HEK293 (cell line): ENCODE results near the gene IL23R.

Source experiments
- CTCF ChIA-PET: fragments of 350-600 bp; formaldehyde crosslinking; extraction: SDS; loops from one replicate; lab custom pipeline; 2021; ENCODE audit warnings: antibody characterized with exemption; lab: Yijun Ruan, JAX
- POLR2A ChIA-PET: fragments of 300-600 bp; formaldehyde crosslinking; extraction: SDS; loops from one replicate; lab custom pipeline; 2020; ENCODE audit warnings: antibody characterized with exemption, inconsistent platforms; lab: Yijun Ruan, JAX
- H3K27ac ChIP-seq: fragments of 200-500 bp; sonication (Bioruptor generic); 2 replicates; pipeline ENCODE4 v1.5.1; 2014; ENCODE audit warnings: low read depth, low read length, control low read depth, inconsistent platforms; ENCODE audit errors: extremely low read depth
- H3K36me3 ChIP-seq, 2 experiments: fragments of 200-500 bp in 1 of 2; sonication (Bioruptor generic) in 1 of 2; 1 replicate in 1 of 2; 2 replicates in 1 of 2; pipeline ENCODE4 v1.5.1; 2014 to 2017; ENCODE audit warnings: inconsistent platforms in 2 of 2, low read length in 2 of 2; ENCODE audit not compliant: control insufficient read depth in 2 of 2, insufficient read depth in 1 of 2
- H3K4me1 ChIP-seq: fragments of 200-500 bp; sonication (Bioruptor generic); 2 replicates; pipeline ENCODE4 v1.5.1; 2014; ENCODE audit warnings: mild to moderate bottlenecking, low read length, inconsistent platforms; ENCODE audit not compliant: control insufficient read depth, insufficient read depth
- H3K4me3 ChIP-seq: 2 replicates; pipeline ENCODE4 v1.5.1; 2011; ENCODE audit warnings: low read depth, mild to moderate bottlenecking, control low read depth, low read length, moderate library complexity
- H3K9me3 ChIP-seq: fragments of 200-500 bp; sonication (Bioruptor generic); 2 replicates; pipeline ENCODE4 v1.5.1; 2014; ENCODE audit warnings: low read depth, low read length, inconsistent platforms; ENCODE audit not compliant: control insufficient read depth, insufficient read depth
- GFI1B ChIP-seq: fragments of 450-650 bp; formaldehyde crosslinking; IDR thresholded peaks from 2 replicates; pipeline ENCODE4 v1.5.1; 2016; ENCODE audit warnings: missing biosample characterization, missing genetic modification characterization
- ZBTB7A ChIP-seq: fragments of 450-650 bp; formaldehyde crosslinking; IDR thresholded peaks from 2 replicates; pipeline ENCODE4 v1.5.1; 2016; ENCODE audit warnings: low read depth, missing biosample characterization, missing genetic modification characterization
- ZNF132 ChIP-seq: fragments of 450-650 bp; formaldehyde crosslinking; IDR thresholded peaks from 2 replicates; pipeline ENCODE4 v1.5.1; 2017; ENCODE audit warnings: missing biosample characterization, missing genetic modification characterization, borderline replicate concordance
- ZNF223 ChIP-seq: fragments of 450-650 bp; formaldehyde crosslinking; IDR thresholded peaks from 2 replicates; pipeline ENCODE4 v1.5.1; 2016; ENCODE audit warnings: missing biosample characterization, missing genetic modification characterization
- ZNF266 ChIP-seq: fragments of 450-650 bp; formaldehyde crosslinking; IDR thresholded peaks from 2 replicates; pipeline ENCODE4 v1.5.1; 2016; ENCODE audit warnings: missing biosample characterization, missing genetic modification characterization, low read depth
- ZNF274 ChIP-seq, 2 experiments: fragments of 200-500 bp in 1 of 2; fragments of 450-650 bp in 1 of 2; sonication (Bioruptor generic) in 1 of 2; formaldehyde crosslinking in 1 of 2; IDR thresholded peaks; 2 replicates each; pipeline versions ENCODE4 v1.5.1 to v1.6.1; 2014 to 2016; ENCODE audit warnings: borderline replicate concordance in 1 of 2, inconsistent platforms in 1 of 2, low read length in 1 of 2, missing biosample characterization in 1 of 2, missing genetic modification characterization in 1 of 2
- ZNF302 ChIP-seq: fragments of 450-650 bp; formaldehyde crosslinking; IDR thresholded peaks from 2 replicates; pipeline ENCODE4 v1.5.1; 2016; ENCODE audit warnings: missing biosample characterization, missing genetic modification characterization, low read depth
- ZNF433 ChIP-seq: fragments of 450-650 bp; formaldehyde crosslinking; IDR thresholded peaks from 2 replicates; pipeline ENCODE4 v1.5.1; 2016; ENCODE audit warnings: missing biosample characterization, missing genetic modification characterization, low read depth
- ZNF518A ChIP-seq: fragments of 450-650 bp; formaldehyde crosslinking; conservative IDR thresholded peaks from 2 replicates; pipeline ENCODE4 v1.5.1; 2016; ENCODE audit warnings: low read depth, missing biosample characterization, missing genetic modification characterization
- ZNF596 ChIP-seq: fragments of 450-650 bp; IDR thresholded peaks from 2 replicates; pipeline ENCODE4 v1.5.0; 2018; ENCODE audit warnings: missing biosample characterization, mild to moderate bottlenecking, missing genetic modification characterization, moderate library complexity
- ZNF645 ChIP-seq: fragments of 450-650 bp; formaldehyde crosslinking; IDR thresholded peaks from 2 replicates; pipeline ENCODE4; 2016; ENCODE audit warnings: missing biosample characterization, missing genetic modification characterization
- ZNF660 ChIP-seq: fragments of 450-650 bp; IDR thresholded peaks from 2 replicates; pipeline ENCODE4 v1.5.1; 2018; ENCODE audit warnings: missing biosample characterization, mild to moderate bottlenecking, missing genetic modification characterization
- ZNF791 ChIP-seq: fragments of 450-650 bp; formaldehyde crosslinking; IDR thresholded peaks from 2 replicates; pipeline ENCODE4 v1.5.1; 2016; ENCODE audit warnings: missing biosample characterization, missing genetic modification characterization
- ZNF830 ChIP-seq: fragments of 450-650 bp; IDR thresholded peaks from 2 replicates; pipeline ENCODE4 v1.5.0; 2018; ENCODE audit warnings: missing biosample characterization, missing genetic modification characterization, low read depth, mild to moderate bottlenecking, moderate library complexity
- ZNF837 ChIP-seq: fragments of 450-650 bp; formaldehyde crosslinking; IDR thresholded peaks from 2 replicates; pipeline ENCODE4 v1.5.1; 2016; ENCODE audit warnings: missing biosample characterization, missing genetic modification characterization
- ZSCAN16 ChIP-seq: fragments of 450-650 bp; formaldehyde crosslinking; IDR thresholded peaks from 2 replicates; pipeline ENCODE4 v1.5.1; 2016; ENCODE audit warnings: missing biosample characterization, missing genetic modification characterization
- ZSCAN23 ChIP-seq: fragments of 450-650 bp; formaldehyde crosslinking; IDR thresholded peaks from 2 replicates; pipeline ENCODE4 v1.5.1; 2016; ENCODE audit warnings: missing biosample characterization, missing genetic modification characterization

The IL23R gene

GRCh38 chr1:67308136-67308535 is 141.9 kb downstream of the IL23R start:
- Histone ChIP-seq H3K27ac (no peak overlapping the region), H3K4me3 (no peak overlapping the region), H3K36me3 (no peaks in the 10 kb centered on the region), H3K4me1 (no peaks in the 10 kb centered on the region), H3K9me3 (no peaks in the 10 kb centered on the region)
- ChIA-PET CTCF (interaction anchor here (0.6 kb wide), 1 partner anchor 538 kb away, joined by 4 read pairs; no protein-coding TSS in a partner anchor), POLR2A (no interaction called here)
- TF ChIP-seq ZSCAN16 (tag by site-specific recombination) (no peak), ZNF645 (no peak), ZSCAN23 (tag by site-specific recombination) (no peak), GFI1B (tag by site-specific recombination) (no peak), ZNF837 (no peak), ZNF830 (tag by site-specific recombination) (no peak), ZNF302 (no peak), ZNF791 (tag by site-specific recombination) (no peak), ZNF433 (tag by site-specific recombination) (no peak), ZNF660 (tag by site-specific recombination) (no peak), ZNF266 (tag by site-specific recombination) (no peak), ZBTB7A (tag by site-specific recombination) (no peak), ZNF274 (IDR thresholded peaks at IDR 0.05; ENCODE audit: low read length) (no peak), ZNF274 (tag by site-specific recombination; IDR thresholded peaks at IDR 0.05; ENCODE audit: borderline replicate concordance) (no peak), ZNF132 (tag by site-specific recombination) (no peak), ZNF223 (tag by site-specific recombination) (no peak), ZNF596 (no peak), ZNF518A (tag by site-specific recombination) (no peak)
